GM19455 (cell line): Measurements from ENCODE around the gene GJC3.
"Not testable (repeated sequence)": the region's sequence is repeated elsewhere in the genome, so short reads cannot be mapped to it uniquely, and the experiment has no call there.

ENCODE experiments used
- ATAC-seq: cut with Tn5 transposase; IDR thresholded peaks from one replicate; pipeline ENCODE4 v1.9.1; 2021; ENCODE audit not compliant: unreplicated experiment

The GJC3 gene

GRCh38 chr7:99928994-99929729 lies at the start of gene GJC3:
Gene GJC3 (minus strand): TSS chr7:99929620. CDS start chr7:99929620, 0 bp downstream.
- ATAC-seq = no peak

DNA sequence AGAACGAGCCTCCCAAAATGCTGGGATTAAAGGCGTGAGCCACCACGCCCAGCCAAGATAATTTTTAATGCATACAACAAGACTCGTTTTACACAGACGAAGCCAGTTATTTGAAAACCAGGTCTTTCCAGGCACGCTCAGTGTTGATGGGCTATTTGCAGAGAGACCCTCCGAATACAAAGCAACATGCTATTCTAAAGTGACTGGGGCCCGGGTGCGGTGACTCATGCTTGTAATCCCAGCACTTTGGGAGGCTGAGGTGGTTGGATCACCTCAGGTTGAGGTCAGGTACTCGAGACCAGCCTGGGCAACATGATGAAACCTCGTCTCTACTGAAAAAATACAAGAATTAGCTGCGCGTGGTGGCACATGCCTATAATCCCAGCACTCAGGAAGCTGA lies 47.2 kb upstream of the GJC3 start:
- no peak for ATAC-seq

GRCh38 chr7:99975782-99976521 lies 46.5 kb upstream of the GJC3 start, which contains the start of gene AZGP1:
Gene AZGP1 (minus strand): TSS chr7:99976031. CDS start chr7:99976020, 11 bp downstream.
- ATAC-seq = no peak

DNA sequence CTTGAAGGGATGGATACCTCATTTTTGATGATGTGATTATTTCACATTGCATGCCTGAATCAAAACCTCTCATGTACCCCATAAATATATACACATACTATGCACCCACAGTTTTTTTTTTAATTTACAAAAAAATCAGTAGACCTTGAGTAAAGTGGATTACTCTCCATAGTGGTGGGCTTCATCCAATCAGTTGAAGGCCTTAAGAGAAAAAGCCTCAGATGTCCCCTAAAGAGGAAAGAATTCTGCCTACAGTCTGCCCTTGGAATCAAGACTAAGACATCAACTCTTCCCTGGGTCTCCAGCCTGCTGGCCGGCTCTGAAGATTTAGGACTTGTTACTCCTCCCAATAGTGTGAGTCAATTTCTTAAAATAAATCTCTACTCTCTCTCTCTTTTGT lies 45.3 kb upstream of the GJC3 start:
- ATAC-seq = no peak

GRCh38 chr7:99973817-99974216 lies 44.4 kb upstream of the GJC3 start:
- not testable (repeated sequence) for ATAC-seq

- no peak for ATAC-seq
These were observed 41.8 kb upstream of the GJC3 start for GRCh38 chr7:99971242-99971641.

GRCh38 chr7:99969813-99970212 lies 40.4 kb upstream of the GJC3 start:
- ATAC-seq = not testable (repeated sequence)

DNA sequence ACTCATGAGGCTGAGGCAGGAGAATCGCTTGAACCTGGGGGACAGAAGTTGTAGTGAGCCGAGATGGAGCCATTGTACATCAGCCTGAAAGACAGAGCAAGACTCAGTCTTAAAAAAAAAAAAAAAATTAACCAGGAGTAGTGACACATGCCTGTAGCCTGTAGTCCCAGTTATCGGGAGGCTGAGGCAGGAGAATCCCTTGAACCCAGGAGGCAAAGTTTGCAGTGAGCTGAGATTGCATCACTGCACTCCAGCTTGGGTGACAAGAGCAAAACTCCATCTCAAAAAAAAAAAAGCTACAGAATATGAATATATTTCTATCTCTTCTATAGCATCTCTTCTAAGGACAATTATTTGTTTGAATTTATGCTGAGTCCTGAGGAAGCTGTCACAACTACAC lies 39.9 kb upstream of the GJC3 start:
- ATAC-seq = no peak

DNA sequence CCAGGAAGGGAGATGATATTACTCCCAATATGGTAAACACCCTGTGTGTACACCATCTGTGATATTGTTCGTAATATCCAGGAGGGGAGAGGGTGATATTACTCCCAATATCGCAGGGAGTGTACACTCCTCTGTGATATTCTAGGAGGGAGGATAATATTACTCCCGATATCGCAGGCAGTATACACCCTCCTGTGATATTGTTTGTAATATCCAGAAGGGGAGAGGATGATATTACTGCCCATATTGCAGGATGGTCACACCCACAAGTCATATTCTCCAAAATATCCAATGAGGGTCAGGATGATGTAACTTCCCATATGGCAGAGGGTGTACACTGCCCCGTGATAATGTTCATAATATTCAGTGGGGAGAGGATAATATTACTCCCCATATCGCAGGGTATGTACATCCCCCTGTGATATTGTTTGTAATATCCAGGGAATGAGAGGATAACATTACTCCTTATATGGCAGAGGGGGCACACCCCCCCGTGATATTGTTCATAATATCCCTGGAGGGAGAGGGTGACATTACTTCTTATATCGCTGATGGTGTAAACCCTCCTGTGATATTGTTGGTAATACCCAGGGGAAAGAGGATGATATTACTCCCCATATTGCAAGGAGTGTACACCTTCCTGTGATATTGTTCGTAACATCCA lies 29.3 kb upstream of the GJC3 start:
- no peak for ATAC-seq

GRCh38 chr7:99955247-99955646 lies 25.8 kb upstream of the GJC3 start:
- no peak for ATAC-seq

- not testable (repeated sequence) for ATAC-seq
These were observed 25.2 kb upstream of the GJC3 start for GRCh38 chr7:99954643-99955042.

DNA sequence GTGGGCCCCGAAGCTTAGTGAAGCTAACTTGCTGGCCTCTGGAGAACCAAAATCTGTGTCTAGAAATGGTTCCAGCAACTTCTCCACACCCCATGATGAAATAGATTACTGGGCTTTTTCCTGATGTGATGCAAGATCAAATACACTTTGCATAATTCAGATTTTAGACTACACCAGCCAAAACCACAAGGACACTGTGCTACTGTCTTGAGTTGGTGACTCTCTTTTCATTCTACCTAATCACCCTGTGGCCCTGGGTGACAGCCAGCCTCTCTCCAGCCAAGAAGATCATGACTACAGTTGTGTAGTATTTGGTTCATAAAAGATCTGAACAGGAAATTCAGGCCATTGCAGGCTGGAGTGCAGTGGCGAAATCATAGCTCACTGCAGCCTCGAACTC lies 24.2 kb upstream of the GJC3 start:
- ATAC-seq = no peak

DNA sequence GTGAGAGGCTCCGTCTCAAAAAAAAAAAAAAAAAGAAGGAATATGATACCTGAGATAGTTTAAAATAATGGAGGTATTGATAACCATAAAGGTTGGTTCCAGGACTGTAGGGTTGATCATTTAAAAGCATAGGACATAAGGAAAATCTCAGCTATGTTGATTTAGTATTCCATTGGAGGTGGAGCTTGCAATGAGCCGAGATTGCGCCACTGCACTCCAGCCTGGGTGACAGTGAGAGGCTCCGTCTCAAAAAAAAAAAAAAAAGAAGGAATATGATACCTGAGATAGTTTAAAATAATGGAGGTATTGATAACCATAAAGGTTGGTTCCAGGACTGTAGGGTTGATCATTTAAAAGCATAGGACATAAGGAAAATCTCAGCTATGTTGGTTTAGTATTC lies 23.2 kb upstream of the GJC3 start:
- not testable (repeated sequence) for ATAC-seq

DNA sequence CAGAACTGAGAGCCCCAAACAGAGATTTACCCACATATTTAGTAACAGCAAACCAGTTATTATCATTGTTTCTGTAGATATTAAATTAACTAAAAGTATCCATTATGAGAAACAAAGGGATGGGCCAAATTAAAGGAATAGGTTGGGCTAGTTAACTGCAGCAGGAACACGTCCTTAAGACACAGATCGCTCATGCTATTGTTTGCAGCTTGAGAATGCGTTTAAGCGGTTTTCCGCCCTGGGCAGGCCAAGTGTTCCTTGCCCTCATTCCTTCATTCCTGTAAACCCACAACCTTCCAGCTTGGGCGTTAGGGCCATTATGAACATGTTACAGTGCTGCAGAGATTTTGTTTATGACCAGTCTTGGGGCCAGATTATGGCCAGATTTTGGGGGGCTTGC lies 21.4 kb upstream of the GJC3 start:
- ATAC-seq = not testable (repeated sequence)

- ATAC-seq = no peak
These were observed 20.3 kb upstream of the GJC3 start for GRCh38 chr7:99949645-99950228.

GRCh38 chr7:99947608-99948007 lies 18.2 kb upstream of the GJC3 start:
- ATAC-seq = no peak

DNA sequence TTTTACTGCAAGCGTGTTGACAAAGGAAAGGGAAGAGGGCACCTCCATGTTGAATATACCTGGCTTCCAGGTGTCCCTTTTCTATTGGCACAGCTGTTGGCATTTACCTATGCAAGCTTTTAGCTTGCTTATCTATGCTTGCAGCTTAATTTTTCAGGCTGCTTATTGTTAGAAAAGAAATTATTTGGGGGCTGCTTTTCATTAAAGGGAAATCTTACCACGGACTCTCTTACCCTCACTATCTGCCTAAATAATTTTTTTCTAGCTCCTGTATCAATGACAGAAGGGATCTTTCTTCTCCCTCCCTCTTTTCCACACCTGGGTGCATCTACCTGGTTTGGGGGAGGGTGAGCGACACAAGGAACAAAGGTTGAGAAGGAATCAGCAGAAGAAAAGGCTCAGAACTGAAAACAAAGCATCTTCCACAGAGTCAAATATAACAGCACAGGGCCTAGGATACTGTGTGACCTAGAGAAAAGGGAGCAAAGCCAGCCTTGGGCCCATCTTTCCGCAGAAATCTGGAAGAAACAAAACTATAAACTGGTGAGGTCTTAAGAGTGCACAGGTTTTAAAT lies 15.2 kb upstream of the GJC3 start:
- no peak for ATAC-seq

DNA sequence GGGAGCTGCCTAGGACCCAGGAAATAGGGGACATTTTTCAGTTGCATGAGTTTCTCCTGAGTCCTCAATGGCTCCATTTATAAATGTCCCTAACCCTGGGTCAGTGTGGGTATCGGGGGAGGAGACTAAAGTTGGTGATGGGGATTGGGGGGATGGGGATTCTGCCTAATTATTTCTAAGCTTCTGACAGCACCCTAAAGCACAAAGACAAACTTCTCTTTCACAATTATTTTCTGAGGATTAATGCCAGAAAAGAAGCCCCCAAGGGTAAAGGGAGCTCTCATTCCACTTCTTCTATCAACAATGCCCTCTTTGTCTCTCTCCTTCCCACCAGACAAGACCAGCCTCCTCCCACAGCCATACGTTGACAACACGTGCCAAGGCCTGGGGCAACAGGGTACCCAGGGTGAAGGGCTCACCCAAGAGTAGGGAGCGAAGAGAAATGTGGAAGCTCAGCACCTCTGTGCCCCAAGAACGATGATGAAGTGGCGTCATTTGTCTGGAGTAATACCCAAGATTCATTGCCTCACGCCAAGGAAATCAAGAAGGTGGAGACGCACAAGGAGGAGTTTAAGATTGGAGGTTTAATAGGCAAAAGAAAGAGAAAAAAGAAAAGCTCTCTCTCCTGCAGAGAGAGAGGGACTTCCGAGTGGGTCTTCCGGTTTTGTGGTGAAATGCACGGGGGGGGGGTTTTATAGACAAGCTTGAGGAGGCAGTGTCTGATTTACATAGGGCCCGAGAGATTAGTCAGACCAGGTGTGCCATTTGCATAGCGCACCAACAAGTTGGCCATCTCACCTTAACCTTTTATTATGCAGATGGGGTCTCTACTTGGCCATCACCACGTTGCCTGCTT lies 14.4 kb upstream of the GJC3 start:
- ATAC-seq = no peak

GRCh38 chr7:99938296-99938695 lies 8.9 kb upstream of the GJC3 start:
- no peak for ATAC-seq

GRCh38 chr7:99935009-99935408 lies 5.6 kb upstream of the GJC3 start:
- not testable (repeated sequence) for ATAC-seq
